Measurements from ENCODE around the gene SPATA3.

Gene SPATA3

GRCh38 chr2:230958820-230959756 is 36.8 kb upstream of the SPATA3 start:
- Histone ChIP-seq H3K27ac (ENCODE audit: low read length) (no peak overlapping the region), H2AFZ (ENCODE audit: low read length) (no peak overlapping the region), H3K9me2 (replicated peaks; ENCODE audit: insufficient read depth, low read length) (no peaks in the 10 kb centered on the region), H3K36me3 (replicated peaks; ENCODE audit: insufficient read depth, low read length) (no peaks in the 10 kb centered on the region), H3K4me3 (ENCODE audit: low read length) (no peak overlapping the region), H4K20me1 (ENCODE audit: insufficient read depth, low read length) (no peaks in the 10 kb centered on the region), H3K9ac (ENCODE audit: low read length) (no peak overlapping the region), H3F3A (ENCODE audit: insufficient read depth, low read length) (peaks cover 18% of the 10 kb centered on the region), H3K27me3 (replicated peaks; ENCODE audit: insufficient read depth, low read length) (no peaks in the 10 kb centered on the region), H3K4me2 (ENCODE audit: low read depth, low read length) (no peak overlapping the region), H3K79me2 (ENCODE audit: low read length) (no peaks in the 10 kb centered on the region), H3K9me3 (replicated peaks; ENCODE audit: insufficient read depth, low read length) (no peaks in the 10 kb centered on the region), H3K4me1 (ENCODE audit: low read length) (0 out of 2 replicates have a peak, but pooled peaks cover 3% of the 10 kb centered on the region)
- TF ChIP-seq EZH2 (optimal IDR thresholded peaks at IDR 0.05; ENCODE audit: low read depth, low read length) (no peak), EZH2phosphoT487 (IDR thresholded peaks at IDR 0.05; ENCODE audit: low read length) (no peak), CTCF (IDR thresholded peaks at IDR 0.05; ENCODE audit: low read length) (no peak)
- DNase-seq: no peak

- no peaks in the 10 kb centered on the region for H3K9me3 ChIP-seq (replicated peaks; ENCODE audit: insufficient read depth, low read length)
- H3K27ac ChIP-seq (ENCODE audit: low read length): no peak overlapping the region
- no peaks in the 10 kb centered on the region for H4K20me1 ChIP-seq (ENCODE audit: insufficient read depth, low read length)
- peaks cover 18% of the 10 kb centered on the region for H3F3A ChIP-seq (ENCODE audit: insufficient read depth, low read length)
- H3K27me3 ChIP-seq (replicated peaks; ENCODE audit: insufficient read depth, low read length): no peaks in the 10 kb centered on the region
- H2AFZ ChIP-seq (ENCODE audit: low read length): no peak overlapping the region
- no peaks in the 10 kb centered on the region for H3K36me3 ChIP-seq (replicated peaks; ENCODE audit: insufficient read depth, low read length)
- no peaks in the 10 kb centered on the region for H3K79me2 ChIP-seq (ENCODE audit: low read length)
- no peak overlapping the region for H3K4me3 ChIP-seq (ENCODE audit: low read length)
- 0 out of 2 replicates have a peak, but pooled peaks cover 3% of the 10 kb centered on the region for H3K4me1 ChIP-seq (ENCODE audit: low read length)
- no peak for DNase-seq
- no peak overlapping the region for H3K9ac ChIP-seq (ENCODE audit: low read length)
- TF ChIP-seq EZH2 (optimal IDR thresholded peaks at IDR 0.05; ENCODE audit: low read depth, low read length): no peak
- TF ChIP-seq EZH2phosphoT487 (IDR thresholded peaks at IDR 0.05; ENCODE audit: low read length): no peak
- no peak for TF ChIP-seq CTCF (IDR thresholded peaks at IDR 0.05; ENCODE audit: low read length)
- H3K4me2 ChIP-seq (ENCODE audit: low read depth, low read length): no peak overlapping the region
- H3K9me2 ChIP-seq (replicated peaks; ENCODE audit: insufficient read depth, low read length): no peaks in the 10 kb centered on the region
Measured at GRCh38 chr2:230960026-230960425, 35.9 kb upstream of the SPATA3 start.

- Histone ChIP-seq H3K4me2 (ENCODE audit: low read depth, low read length) (no peak overlapping the region), H2AFZ (ENCODE audit: low read length) (no peak overlapping the region), H3K27ac (ENCODE audit: low read length) (no peak overlapping the region), H3K9me2 (replicated peaks; ENCODE audit: insufficient read depth, low read length) (no peaks in the 10 kb centered on the region), H3K4me3 (ENCODE audit: low read length) (no peak overlapping the region), H3K27me3 (replicated peaks; ENCODE audit: insufficient read depth, low read length) (no peaks in the 10 kb centered on the region), H3K9ac (ENCODE audit: low read length) (no peak overlapping the region), H3F3A (ENCODE audit: insufficient read depth, low read length) (peaks cover 18% of the 10 kb centered on the region), H3K4me1 (ENCODE audit: low read length) (0 out of 2 replicates have a peak, but pooled peaks cover 3% of the 10 kb centered on the region), H4K20me1 (ENCODE audit: insufficient read depth, low read length) (no peaks in the 10 kb centered on the region), H3K36me3 (replicated peaks; ENCODE audit: insufficient read depth, low read length) (no peaks in the 10 kb centered on the region), H3K79me2 (ENCODE audit: low read length) (no peaks in the 10 kb centered on the region), H3K9me3 (replicated peaks; ENCODE audit: insufficient read depth, low read length) (no peaks in the 10 kb centered on the region)
- no peak for DNase-seq
- no peak for TF ChIP-seq CTCF (IDR thresholded peaks at IDR 0.05; ENCODE audit: low read length)
- no peak for TF ChIP-seq EZH2 (optimal IDR thresholded peaks at IDR 0.05; ENCODE audit: low read depth, low read length)
- TF ChIP-seq EZH2phosphoT487 (IDR thresholded peaks at IDR 0.05; ENCODE audit: low read length): no peak
Measured at GRCh38 chr2:230961091-230961491, 34.8 kb upstream of the SPATA3 start.
